Smooth muscle cell of bladder (primary cell): ENCODE data around the gene CHGA. TPM values are rescaled to one million over a fixed set of nuclear protein-coding genes. Genes with fewer than 3 reads are reported as not detected.

ENCODE experiments used
- total RNA-seq: library from RNA; depleted of rRNA; stranded (reverse); fragments of >200 nt; gene quantifications from 2 replicates; pipeline ENCODE4 v1.2.3, GENCODE V29; 2014

Gene CHGA
- total RNA-seq, result not detected in 2 replicates

DNA sequence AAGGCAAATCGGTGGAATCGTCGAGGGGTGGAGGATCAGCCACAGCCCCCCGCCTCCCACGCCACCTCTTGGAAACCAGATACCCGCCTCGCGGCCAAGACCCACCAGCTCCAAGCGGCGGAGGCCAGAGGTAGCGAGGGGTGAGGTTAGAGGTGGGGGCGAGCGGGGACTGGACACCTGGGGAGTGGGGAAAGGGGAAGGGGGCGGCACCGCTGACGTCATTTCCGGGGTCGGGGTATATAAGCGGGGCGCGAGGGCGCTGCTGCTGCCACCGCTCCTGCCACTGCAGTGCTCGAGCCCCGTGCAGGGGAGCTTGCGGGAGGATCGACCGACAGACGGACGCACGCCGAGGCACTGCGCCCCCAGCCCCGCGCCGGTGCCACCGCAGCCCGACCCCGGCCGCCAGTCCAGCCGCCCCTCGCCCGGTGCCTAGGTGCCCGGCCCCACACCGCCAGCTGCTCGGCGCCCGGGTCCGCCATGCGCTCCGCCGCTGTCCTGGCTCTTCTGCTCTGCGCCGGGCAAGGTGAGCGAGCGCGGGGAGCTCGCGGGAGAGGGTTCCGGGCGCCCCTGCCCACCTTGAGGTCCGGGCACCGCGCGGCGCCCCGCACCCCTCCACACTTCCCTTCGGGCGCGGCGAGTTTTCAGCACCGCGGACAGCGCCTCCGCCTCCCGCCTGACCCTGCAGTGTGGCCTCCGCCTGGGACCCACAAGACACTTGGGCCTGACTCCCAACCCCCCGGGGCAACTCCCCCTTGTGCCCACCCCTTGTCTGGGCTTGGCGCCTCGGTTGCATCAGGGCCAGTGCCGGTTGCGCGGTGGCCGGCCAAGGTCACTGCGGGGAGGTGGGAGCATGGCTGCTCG is at the start of gene CHGA:
CHGA (plus strand) TSS at position 268 of the 861 bp plus-strand sequence; CDS start at position 478, 210 bp downstream.

Other genes starting within 250 kb of the CHGA start
- gene LGMN, start 174.5 kb upstream of the CHGA start, total RNA-seq, result 39.4 and 81.4 TPM in 2 replicates
- 48.8 and 50.3 TPM in 2 replicates for gene GOLGA5, start 128.8 kb upstream of the CHGA start, total RNA-seq
- gene ITPK1, start 192.8 kb downstream of the CHGA start, total RNA-seq, result 7.3 and 9.4 TPM in 2 replicates